ENCODE data around the gene SLC29A1.

- TF ChIP-seq CTCF (IDR thresholded peaks at IDR 0.05) (no peak), POLR2A (IDR thresholded peaks at IDR 0.05) (no peak)
Observed at GRCh38 chr6:44255871-44256774, 32.7 kb downstream of the SLC29A1 start.
